Endothelial cell of umbilical vein (primary cell): ENCODE measurements around the gene RNF224.

Experiments used
- JUN ChIP-seq: IDR thresholded peaks from 2 replicates; pipeline ENCODE4 v1.6.1; 2011; ENCODE audit warnings: borderline replicate concordance, low read depth; ENCODE audit not compliant: insufficient read length, insufficient read depth
- MYC ChIP-seq: IDR thresholded peaks from one replicate; pipeline ENCODE4 v1.6.1; 2011; ENCODE audit warnings: mild to moderate bottlenecking, low read depth, low read length
- POLR2A ChIP-seq: IDR thresholded peaks from 2 replicates; pipeline ENCODE4 v1.6.1; 2012; ENCODE audit warnings: low read depth, mild to moderate bottlenecking, control low read depth, low read length
- TF ChIP-seq, protein P1 (sequence below), 2 donors: IDR thresholded peaks; 1 replicate in 1 of 2; 2 replicates in 1 of 2; pipeline ENCODE4 v1.5.1; 2011; ENCODE audit warnings: low read length in 2 of 2, mild to moderate bottlenecking in 2 of 2, moderate library complexity in 2 of 2, control low read depth in 1 of 2, inconsistent platforms in 1 of 2, low read depth in 1 of 2; ENCODE audit not compliant: insufficient read depth in 1 of 2; ENCODE audit errors: extremely low read depth in 1 of 2

- TF ChIP-seq, protein P1, sequence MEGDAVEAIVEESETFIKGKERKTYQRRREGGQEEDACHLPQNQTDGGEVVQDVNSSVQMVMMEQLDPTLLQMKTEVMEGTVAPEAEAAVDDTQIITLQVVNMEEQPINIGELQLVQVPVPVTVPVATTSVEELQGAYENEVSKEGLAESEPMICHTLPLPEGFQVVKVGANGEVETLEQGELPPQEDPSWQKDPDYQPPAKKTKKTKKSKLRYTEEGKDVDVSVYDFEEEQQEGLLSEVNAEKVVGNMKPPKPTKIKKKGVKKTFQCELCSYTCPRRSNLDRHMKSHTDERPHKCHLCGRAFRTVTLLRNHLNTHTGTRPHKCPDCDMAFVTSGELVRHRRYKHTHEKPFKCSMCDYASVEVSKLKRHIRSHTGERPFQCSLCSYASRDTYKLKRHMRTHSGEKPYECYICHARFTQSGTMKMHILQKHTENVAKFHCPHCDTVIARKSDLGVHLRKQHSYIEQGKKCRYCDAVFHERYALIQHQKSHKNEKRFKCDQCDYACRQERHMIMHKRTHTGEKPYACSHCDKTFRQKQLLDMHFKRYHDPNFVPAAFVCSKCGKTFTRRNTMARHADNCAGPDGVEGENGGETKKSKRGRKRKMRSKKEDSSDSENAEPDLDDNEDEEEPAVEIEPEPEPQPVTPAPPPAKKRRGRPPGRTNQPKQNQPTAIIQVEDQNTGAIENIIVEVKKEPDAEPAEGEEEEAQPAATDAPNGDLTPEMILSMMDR (IDR thresholded peaks at IDR 0.05; ENCODE audit: extremely low read depth in 1 of 2, insufficient read depth in 1 of 2, low read depth in 1 of 2, low read length in 2 of 2) = no peak
- TF ChIP-seq JUN = no peak
- TF ChIP-seq POLR2A = no peak
- no peak for TF ChIP-seq MYC
These were observed 33.5 kb upstream of the RNF224 start for GRCh38 chr9:137193771-137194170.
